CD4-positive, alpha-beta T cell (primary cell): ENCODE results near the gene CRK. TPM values are rescaled to one million over a fixed set of nuclear protein-coding genes. Genes with fewer than 3 reads are reported as not detected.

ENCODE experiments used
- ATAC-seq: fragments of 200-7000 bp; cut with Tn5 transposase; one replicate; pipeline ENCODE4 v1.10.0; 2022; ENCODE audit warnings: mild to moderate bottlenecking; ENCODE audit not compliant: poor library complexity
- CTCF ChIA-PET: fragments of 350-600 bp; sonication (Branson Sonifier 250); formaldehyde crosslinking; loops from one replicate; lab custom pipeline; 2021; ENCODE audit warnings: antibody characterized with exemption, inconsistent platforms; lab: Charles Lee
- POLR2A ChIA-PET: fragments of 350-600 bp; sonication (Branson Sonifier 250); formaldehyde crosslinking; loops from one replicate; lab custom pipeline; 2021; ENCODE audit warnings: antibody characterized with exemption, inconsistent platforms; lab: Charles Lee
- DNase-seq, 14 experiments: peaks; one replicate each; pipeline ENCODE4 v3.0.0-alpha.2; 2013 to 2020; ENCODE audit warnings: mixed read lengths in 2 of 14
- H3K27ac ChIP-seq, 2 donors: one replicate each; pipeline versions ENCODE4 v1.5.1 to v1.7.0; 2013; ENCODE audit warnings: low read length in 2 of 2, low read depth in 1 of 2, mild to moderate bottlenecking in 1 of 2
- H3K27me3 ChIP-seq, 2 experiments: 1 replicate in 1 of 2; 2 replicates in 1 of 2; pipeline versions ENCODE4 v1.6.1 to v1.7.0; 2013; ENCODE audit warnings: low read length in 2 of 2, control low read depth in 1 of 2, mild to moderate bottlenecking in 1 of 2, moderate library complexity in 1 of 2; ENCODE audit not compliant: insufficient read depth in 2 of 2, control insufficient read depth in 1 of 2
- H3K36me3 ChIP-seq: one replicate; pipeline ENCODE4 v1.6.1; 2013; ENCODE audit warnings: low read length, control low read depth; ENCODE audit not compliant: insufficient read depth
- H3K4me1 ChIP-seq: one replicate; pipeline ENCODE4 v1.6.1; 2013; ENCODE audit warnings: low read length, control low read depth; ENCODE audit not compliant: insufficient read depth
- H3K4me3 ChIP-seq: one replicate; pipeline ENCODE4 v1.5.1; 2013; ENCODE audit warnings: mild to moderate bottlenecking, low read length, moderate library complexity
- H3K9me3 ChIP-seq, 2 experiments: 1 replicate in 1 of 2; 2 replicates in 1 of 2; pipeline versions ENCODE4 v1.6.1 to v1.7.0; 2013; ENCODE audit warnings: low read length in 2 of 2, mild to moderate bottlenecking in 2 of 2, control low read depth in 1 of 2, moderate library complexity in 1 of 2; ENCODE audit not compliant: control insufficient read depth in 1 of 2, insufficient read depth in 1 of 2
- H3K27ac Mint-ChIP-seq: one replicate; pipeline ENCODE4 v1.8.0; 2020; ENCODE audit warnings: mixed read lengths
- H3K27me3 Mint-ChIP-seq: one replicate; pipeline ENCODE4 v1.8.0; 2021; ENCODE audit warnings: mixed read lengths
- H3K36me3 Mint-ChIP-seq: one replicate; pipeline ENCODE4 v1.8.0; 2021; ENCODE audit warnings: low read depth, mixed read lengths
- H3K4me1 Mint-ChIP-seq: one replicate; pipeline ENCODE4 v1.8.0; 2021; ENCODE audit warnings: low read depth, mixed read lengths
- H3K4me3 Mint-ChIP-seq: one replicate; pipeline ENCODE4 v1.8.0; 2020; ENCODE audit warnings: mild to moderate bottlenecking, mixed read lengths
- H3K9me3 Mint-ChIP-seq: one replicate; pipeline ENCODE4 v1.8.0; 2020; ENCODE audit warnings: mixed read lengths
- CTCF ChIP-seq: fragments of 200-600 bp; IDR thresholded peaks from one replicate; pipeline ENCODE4 v1.8.0; 2022; ENCODE audit warnings: antibody characterized with exemption, mild to moderate bottlenecking
- intact Hi-C, 2 experiments: fragments of 100-400 bp; cut with DNase I in 1 of 2; cut with micrococcal nuclease in 1 of 2; formaldehyde crosslinking; loops; one replicate each; pipeline versions ENCODE4 v1.15.1 to v1.9.0; 2023 to 2025; cut with DNase I, micrococcal nuclease
- total RNA-seq, 174 experiments: library from RNA in 2 of 174; stranded (reverse) in 2 of 174; gene quantifications; one replicate each; pipeline ENCODE4 v1.2.3 and lab custom pipeline; 2021 to 2026

Gene CRK
- total RNA-seq, 2 experiments from 2014 or later = 13.6 to 14.5 TPM

DNA sequence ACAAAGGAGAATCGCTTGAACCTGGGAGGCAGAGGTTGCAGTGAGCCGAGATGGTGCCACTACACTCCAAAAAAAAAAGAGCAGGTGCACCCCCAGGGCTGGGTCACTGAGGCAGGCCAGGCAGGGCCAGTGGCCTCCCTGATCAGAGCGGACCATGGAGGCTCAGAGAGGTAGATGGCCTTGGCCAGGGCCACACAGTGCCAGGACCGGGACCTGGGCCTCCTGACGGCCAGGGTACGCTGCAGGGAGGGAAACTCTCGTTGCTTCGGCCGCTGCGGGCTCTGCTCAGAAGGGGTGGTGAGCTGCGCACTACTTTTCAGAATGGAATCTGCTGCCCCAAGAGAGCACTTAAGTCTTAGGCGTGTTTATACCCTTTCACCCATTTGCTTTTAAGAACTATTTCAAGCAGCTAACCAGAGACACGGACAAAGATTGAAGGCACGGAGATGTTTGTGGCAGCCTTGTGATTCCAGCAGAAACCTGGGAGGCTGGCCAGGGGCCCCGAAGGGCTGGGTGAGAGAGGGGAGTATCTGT lies 19.4 kb upstream of the CRK start:
- no peak for ATAC-seq
- H3K9me3 Mint-ChIP-seq = no peaks in the 10 kb centered on the region
- H3K4me1 Mint-ChIP-seq = peaks cover 19% of the 10 kb centered on the region
- no peak overlapping the region for H3K4me3 Mint-ChIP-seq
- Histone ChIP-seq H3K4me3 (no peak overlapping the region), H3K36me3 (peaks cover 26% of the 10 kb centered on the region), H3K4me1 (peaks cover 12% of the 10 kb centered on the region), H3K27me3 (no peaks in the 10 kb centered on the region), H3K27ac (no peak overlapping the region), H3K9me3 (no peaks in the 10 kb centered on the region)
- peaks cover 12% of the 10 kb centered on the region for H3K36me3 Mint-ChIP-seq
- TF ChIP-seq CTCF = no peak
- H3K27ac Mint-ChIP-seq = no peak overlapping the region
- CTCF ChIA-PET = no interaction called here
- H3K27me3 Mint-ChIP-seq = no peaks in the 10 kb centered on the region
- POLR2A ChIA-PET = no interaction called here
- intact Hi-C loops = no loop called here
- DNase-seq = no peak

DNA sequence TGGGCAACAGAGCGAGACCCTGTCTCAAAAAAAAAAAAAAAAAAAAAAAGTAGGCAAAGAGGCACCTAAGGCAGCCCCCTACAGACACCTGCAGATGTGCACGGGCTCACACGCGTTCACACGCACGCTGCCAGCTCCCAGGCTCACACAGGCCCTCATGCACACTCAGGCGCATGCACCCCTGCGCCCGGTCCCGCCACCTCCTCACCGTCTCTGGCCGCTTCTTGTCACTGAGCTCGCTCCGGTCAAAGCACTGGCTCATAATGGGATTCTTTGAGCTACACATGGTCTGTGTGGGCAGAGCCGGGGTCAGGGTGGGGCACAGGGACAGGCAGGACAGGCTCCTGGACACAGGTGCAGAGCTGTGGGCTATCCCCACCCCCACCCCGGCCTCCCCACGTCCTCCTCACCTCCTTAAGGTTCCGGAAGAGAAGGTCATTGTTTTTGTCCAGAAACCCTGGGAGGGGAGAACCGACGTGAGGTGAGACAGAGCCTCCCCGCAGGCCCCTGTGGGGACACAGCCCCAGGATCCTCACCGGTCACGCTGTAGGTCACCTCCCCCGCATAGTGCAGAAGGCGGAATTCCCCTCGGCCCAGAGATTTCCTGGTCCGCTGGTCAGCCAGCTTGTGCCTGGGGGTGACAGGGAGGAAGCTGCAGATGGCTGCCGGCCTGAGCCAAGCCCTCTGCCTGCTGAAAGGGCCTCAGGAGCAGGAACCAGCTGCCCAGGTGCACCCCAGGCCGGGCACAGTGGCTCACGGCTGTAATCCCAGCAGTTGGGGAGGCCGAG lies 18.6 kb upstream of the CRK start:
- no peaks in the 10 kb centered on the region for H3K9me3 Mint-ChIP-seq
- Histone ChIP-seq H3K4me1 (peaks cover 12% of the 10 kb centered on the region), H3K27me3 (no peaks in the 10 kb centered on the region), H3K27ac (no peak overlapping the region), H3K4me3 (no peak overlapping the region), H3K36me3 (peaks cover 26% of the 10 kb centered on the region), H3K9me3 (no peaks in the 10 kb centered on the region)
- H3K27me3 Mint-ChIP-seq = no peaks in the 10 kb centered on the region
- ChIA-PET CTCF (no interaction called here), POLR2A (no interaction called here)
- no peak overlapping the region for H3K4me3 Mint-ChIP-seq
- DNase-seq = peak in 1 of 14 experiments; percentile 16
- no peak for ATAC-seq
- intact Hi-C loops = no loop called here
- no peak for TF ChIP-seq CTCF
- H3K36me3 Mint-ChIP-seq = peaks cover 12% of the 10 kb centered on the region
- H3K27ac Mint-ChIP-seq = peak overlapping the region; percentile 69
- peaks cover 19% of the 10 kb centered on the region for H3K4me1 Mint-ChIP-seq

DNA sequence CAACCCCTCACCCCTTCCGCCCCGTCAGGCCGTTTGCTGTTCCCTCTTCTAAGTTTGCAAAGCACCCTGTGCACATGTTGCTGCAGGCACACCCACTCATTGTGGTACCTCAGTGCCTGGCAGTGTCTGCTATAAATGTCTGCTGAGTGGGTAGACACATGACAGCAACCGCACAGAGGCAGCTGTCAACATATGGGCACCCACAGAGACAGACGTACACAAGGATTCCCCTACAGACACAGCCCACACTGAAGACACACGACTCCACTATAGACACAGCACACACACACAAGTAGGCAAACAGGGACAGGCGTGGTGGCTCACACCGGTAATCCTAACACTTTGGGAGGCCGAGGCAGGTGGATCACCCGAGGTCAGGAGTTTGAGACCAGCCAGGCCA lies 17.8 kb upstream of the CRK start:
- H3K36me3 Mint-ChIP-seq = peaks cover 19% of the 10 kb centered on the region
- Histone ChIP-seq H3K9me3 (peaks cover 0 to 1% of the 10 kb centered on the region in 2 experiments), H3K27me3 (no peaks in the 10 kb centered on the region), H3K27ac (no peak overlapping the region), H3K36me3 (peaks cover 29% of the 10 kb centered on the region), H3K4me1 (peaks cover 12% of the 10 kb centered on the region), H3K4me3 (no peak overlapping the region)
- no peaks in the 10 kb centered on the region for H3K27me3 Mint-ChIP-seq
- peak in 7 of 14 experiments; percentile 18 to 66 (median 41) for DNase-seq
- ATAC-seq = peak; percentile 92
- intact Hi-C loops = loop anchor here (1.0 to 2.0 kb wide), 2 partner anchors 109 kb away; no protein-coding TSS in a partner anchor
- POLR2A ChIA-PET = no interaction called here
- CTCF ChIA-PET = no interaction called here
- peak overlapping the region; percentile 45 for H3K4me3 Mint-ChIP-seq
- no peak for TF ChIP-seq CTCF
- peaks cover 19% of the 10 kb centered on the region for H3K4me1 Mint-ChIP-seq
- peak overlapping the region; percentile 69 for H3K27ac Mint-ChIP-seq
- H3K9me3 Mint-ChIP-seq = no peaks in the 10 kb centered on the region
